NCI-H526 (cell line): ENCODE data around the gene GNAI3.

Experiments used
- DNase-seq, 2 experiments: peaks; one replicate each; lab custom pipeline; 2025; lab: John Stamatoyannopoulos, UW

Gene GNAI3

DNA sequence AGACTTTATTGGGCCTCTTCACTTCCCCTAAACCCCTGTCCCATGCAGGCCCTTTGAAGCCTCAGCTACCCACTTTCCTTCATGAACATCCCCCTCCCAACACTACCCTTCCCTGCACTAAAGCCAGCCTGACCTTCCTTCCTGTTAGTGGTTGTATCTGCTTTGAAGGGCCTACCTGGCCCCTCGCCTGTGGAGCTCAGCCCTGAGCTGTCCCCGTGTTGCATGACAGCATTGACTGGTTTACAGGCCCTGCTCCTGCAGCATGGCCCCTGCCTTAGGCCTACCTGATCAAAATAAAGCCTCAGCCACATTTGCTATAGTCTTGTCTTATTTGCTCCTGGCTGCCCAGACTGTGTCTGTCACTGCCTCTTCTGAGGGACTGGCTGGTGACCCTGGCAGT, 113.0 kb downstream of the GNAI3 start:
- DNase-seq: no peak

DNA sequence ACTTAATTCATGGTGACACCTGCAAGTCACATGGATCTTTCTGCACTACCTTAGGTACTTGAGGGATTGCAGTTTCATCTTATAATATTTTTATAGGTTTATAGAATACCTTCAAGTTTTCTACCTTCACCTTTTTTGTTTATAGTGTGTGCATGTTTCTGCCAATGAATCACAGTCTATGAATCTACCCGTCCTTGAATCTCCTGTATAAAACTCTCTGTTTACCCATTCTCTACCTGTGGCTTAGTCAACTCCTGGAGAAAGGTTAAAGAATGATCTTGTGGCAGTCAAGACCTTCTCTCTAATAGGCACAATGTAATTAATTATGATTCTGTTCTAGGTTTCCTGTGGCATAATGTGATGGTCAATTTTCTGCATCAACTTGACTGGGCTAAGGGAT, 116.3 kb downstream of the GNAI3 start:
- no peak for DNase-seq

GRCh38 chr1:109667452-109668122, 119.2 kb downstream of the GNAI3 start, which contains the start of gene GSTM2:
TSS of gene GSTM2 (plus strand) at chr1:109668057. CDS start at chr1:109668116, 59 bp downstream.
- DNase-seq: peak; percentile 83 to 96
